HepG2 (cell line): ENCODE results near the gene PRR5L. TPM values are rescaled to one million over a fixed set of nuclear protein-coding genes. Genes with fewer than 3 reads are reported as not detected.

ENCODE experiments used
- ATAC-seq: fragments of 200-7000 bp; cut with Tn5 transposase; 3 replicates; pipeline ENCODE4 v1.9.1; 2020; ENCODE audit warnings: mild to moderate bottlenecking, moderate library complexity
- BruUV-seq: library from RNA; stranded (reverse); fragments of 400-500 nt; replicated peaks from 2 replicates; lab custom pipeline; 2021; lab: Mats Ljungman, UMichigan
- CTCF ChIA-PET: fragments of 300-600 bp; formaldehyde crosslinking; extraction: SDS; loops from one replicate; lab custom pipeline; 2021; ENCODE audit warnings: low total read pairs, inconsistent platforms, low intra/inter-chr PET ratio; lab: Yijun Ruan, JAX
- POLR2A ChIA-PET: fragments of 350-600 bp; sonication (Branson Sonifier 250); formaldehyde crosslinking; loops from one replicate; lab custom pipeline; 2020; ENCODE audit warnings: antibody characterized with exemption, inconsistent platforms; lab: Yijun Ruan, JAX
- DNase-seq: peaks from one replicate; pipeline ENCODE4 v3.0.0-alpha.2; 2015; ENCODE audit warnings: low spot score
- FAIRE-seq: peaks from 3 replicates; lab custom pipeline; 2011; peaks lifted over from hg19 to GRCh38; lab: Jason Lieb, UNC
- H2AFZ ChIP-seq: one replicate; pipeline ENCODE4 v1.6.1; 2011; ENCODE audit warnings: low read length, inconsistent platforms
- H3K27ac ChIP-seq: fragments of 300-600 bp; 3 replicates; pipeline ENCODE4 v1.8.0; 2011; ENCODE audit warnings: mixed run types, mild to moderate bottlenecking, mixed read lengths, low read length, inconsistent platforms; ENCODE audit not compliant: insufficient read depth; ENCODE audit errors: extremely low read length
- H3K27me3 ChIP-seq, 2 experiments: fragments of 200-600 bp in 1 of 2; 2 replicates in 1 of 2; 3 replicates in 1 of 2; pipeline versions ENCODE4 v1.6.0 to v1.8.0; 2011; ENCODE audit warnings: low read length in 2 of 2, mild to moderate bottlenecking in 2 of 2, moderate library complexity in 2 of 2, inconsistent platforms in 1 of 2; ENCODE audit not compliant: insufficient read depth in 2 of 2, control insufficient read depth in 1 of 2
- H3K36me3 ChIP-seq, 2 experiments: fragments of 200-600 bp in 1 of 2; replicated peaks in 1 of 2; 2 replicates in 1 of 2; 3 replicates in 1 of 2; pipeline versions ENCODE4 v1.5.1 to v1.8.0; 2011; ENCODE audit warnings: low read length in 2 of 2, inconsistent platforms in 1 of 2; ENCODE audit not compliant: insufficient read depth in 2 of 2, control insufficient read depth in 1 of 2
- H3K4me1 ChIP-seq: 2 replicates; pipeline ENCODE4 v1.5.1; 2012; ENCODE audit warnings: low read length, inconsistent platforms; ENCODE audit not compliant: insufficient read depth
- H3K4me2 ChIP-seq: 2 replicates; pipeline ENCODE4 v1.6.0; 2011; ENCODE audit warnings: low read depth, low read length, inconsistent platforms
- H3K4me3 ChIP-seq, 3 experiments: fragments of 200-600 bp in 1 of 3; sonication (generic), shearing (Covaris generic) in 1 of 3; replicated peaks in 1 of 3; 2 replicates each; pipeline ENCODE4 v1.5.1; 2011 to 2016; ENCODE audit warnings: low read length in 3 of 3, inconsistent platforms in 2 of 3, low read depth in 2 of 3, mild to moderate bottlenecking in 2 of 3, control low read depth in 1 of 3, mixed read lengths in 1 of 3; ENCODE audit not compliant: insufficient read depth in 1 of 3
- H3K79me2 ChIP-seq: one replicate; pipeline ENCODE4 v1.6.1; 2011; ENCODE audit warnings: low read length, inconsistent platforms; ENCODE audit not compliant: insufficient read depth
- H3K9ac ChIP-seq: 2 replicates; pipeline ENCODE4 v1.6.0; 2011; ENCODE audit warnings: mild to moderate bottlenecking, low read depth, low read length, inconsistent platforms; ENCODE audit not compliant: insufficient read depth
- H3K9me3 ChIP-seq: 2 replicates; pipeline ENCODE4 v1.5.1; 2012; ENCODE audit warnings: mild to moderate bottlenecking, low read length
- H4K20me1 ChIP-seq: 2 replicates; pipeline ENCODE4 v1.6.0; 2011; ENCODE audit warnings: inconsistent platforms, mild to moderate bottlenecking, low read length, moderate library complexity; ENCODE audit not compliant: insufficient read depth
- CERS6 ChIP-seq: sonication (generic); formaldehyde crosslinking; IDR thresholded peaks from 2 replicates; pipeline ENCODE4 v1.5.0; 2020; ENCODE audit warnings: missing genetic modification reagents
- GABPA ChIP-seq, 2 experiments: IDR thresholded peaks; 2 replicates each; pipeline ENCODE4 v1.6.1; 2011 to 2016; ENCODE audit warnings: low read depth in 2 of 2, low read length in 1 of 2, missing biosample characterization in 1 of 2, missing genetic modification characterization in 1 of 2
- HMG20B ChIP-seq: conservative IDR thresholded peaks from 2 replicates; pipeline ENCODE4 v1.6.1; 2016; ENCODE audit warnings: missing genetic modification reagents, missing compliant biosample characterization
- ZNF660 ChIP-seq: sonication (generic); formaldehyde crosslinking; IDR thresholded peaks from 2 replicates; pipeline ENCODE4 v1.5.1; 2020; ENCODE audit warnings: mild to moderate bottlenecking, low read depth, missing genetic modification reagents, borderline replicate concordance
- ZNF790 ChIP-seq: sonication (generic); formaldehyde crosslinking; IDR thresholded peaks from 2 replicates; pipeline ENCODE4 v1.8.0; 2022; ENCODE audit warnings: missing genetic modification reagents, mild to moderate bottlenecking, borderline replicate concordance
- WGBS: methylation state at CpG from one replicate; pipeline ENCODE4 v1.1.6; 2017; ENCODE audit warnings: low lambda C conversion rate; 5-methylcytosine and 5-hydroxymethylcytosine counted together
- in situ Hi-C: cut with HindIII; loops from 2 replicates; pipeline ENCODE4 v1.10.0; 2017; ENCODE audit warnings: low pct_unique_long_range_greater_than_20kb; ENCODE audit not compliant: extremely low pct_ligation_motif_present
- intact Hi-C: fragments of 100-400 bp; cut with micrococcal nuclease; formaldehyde crosslinking; loops from one replicate; pipeline ENCODE4 v1.10.0; 2022; ENCODE audit not compliant: unreplicated experiment
- polyA plus RNA-seq, 8 experiments: library from polyadenylated mRNA; depleted of rRNA in 3 of 8; stranded (reverse) in 7 of 8; unstranded in 1 of 8; fragments of >200 nt; fragmentation: Illumina TruSeq in 4 of 8; extraction: Trizol in 4 of 8; gene quantifications; 2 replicates each; pipeline versions ENCODE4 v1.2.1 to v1.2.3, GENCODE V29; 2011 to 2016; ENCODE audit warnings: low read depth in 4 of 8, missing spikeins in 1 of 8, mixed read lengths in 1 of 8; ENCODE audit not compliant: insufficient read depth in 1 of 8
- total RNA-seq, 5 experiments: library from RNA; depleted of rRNA; stranded (reverse); fragments of >200 nt; fragmentation: Illumina TruSeq; extraction: Trizol; gene quantifications; 2 replicates each; pipeline ENCODE4 v1.2.3, GENCODE V29; 2016; ENCODE audit warnings: low read depth in 1 of 5

PRR5L gene
- total and polyA plus RNA-seq, 2 of the 13 experiments (the other 11 are each of a cell fraction or from before 2014, with no cell fraction given): 0.16 TPM; not detected in 1

- no peak overlapping the region for H3K4me2 ChIP-seq
- no peak overlapping the region for H2AFZ ChIP-seq
- H3K9ac ChIP-seq: no peak overlapping the region
- WGBS: 35% methylated on average over 4 of the region's 4 CpGs
- peaks cover 3 to 28% of the 10 kb centered on the region in 2 experiments; a peak in 4 of 5 replicates for H3K27me3 ChIP-seq
- H3K27ac ChIP-seq: no peak overlapping the region
- ATAC-seq: no peak
- intact Hi-C loops (no loop called here), in situ Hi-C loops (loop anchor here (10.0 to 25.0 kb wide), 2 partner anchors 216 to 774 kb away; no protein-coding TSS in a partner anchor)
- no peak overlapping the region for H3K4me3 ChIP-seq
- H4K20me1 ChIP-seq: no peaks in the 10 kb centered on the region
- no peak for DNase-seq
- no TSS peak for BruUV-seq
- H3K79me2 ChIP-seq: no peaks in the 10 kb centered on the region
- ChIA-PET CTCF (no interaction called here), POLR2A (no interaction called here)
- no peaks in the 10 kb centered on the region for H3K36me3 ChIP-seq
- no peak for FAIRE-seq
- no peaks in the 10 kb centered on the region for H3K4me1 ChIP-seq
- no peak for TF ChIP-seq HMG20B (CRISPR knock-in tag)
- TF ChIP-seq ZNF790 (CRISPR knock-in tag): no peak
- no peak for TF ChIP-seq CERS6
- no peak for TF ChIP-seq GABPA (IDR thresholded peaks at IDR 0.05; ENCODE audit: low read depth, low read length)
- TF ChIP-seq GABPA (CRISPR knock-in tag; IDR thresholded peaks at IDR 0.05; ENCODE audit: low read depth): no peak
- TF ChIP-seq ZNF660: no peak
- H3K9me3 ChIP-seq: no peaks in the 10 kb centered on the region
These were observed 35.0 kb upstream of the PRR5L start for GRCh38 chr11:36261094-36261493.
